Left ventricle myocardium inferior (tissue), 1 donor: ENCODE measurements around the gene FOXI1. TPM values are rescaled to one million over a fixed set of nuclear protein-coding genes. Genes with fewer than 3 reads are reported as not detected.

Source experiments
- DNase-seq: peaks from one replicate; pipeline ENCODE4 v3.0.0-alpha.2; 2020
- H3K27ac ChIP-seq: fragments of 200-600 bp; replicated peaks from 2 replicates; pipeline ENCODE4 v1.8.0; 2021
- H3K27me3 ChIP-seq: fragments of 200-600 bp; 2 replicates; pipeline ENCODE4 v1.8.0; 2021; ENCODE audit warnings: low read depth
- H3K36me3 ChIP-seq: fragments of 200-600 bp; 2 replicates; pipeline ENCODE4 v1.8.0; 2021
- H3K4me1 ChIP-seq: fragments of 200-600 bp; 2 replicates; pipeline ENCODE4 v1.8.0; 2021
- H3K4me3 ChIP-seq: fragments of 200-600 bp; 2 replicates; pipeline ENCODE4 v1.8.0; 2021; ENCODE audit warnings: mild to moderate bottlenecking, moderate library complexity
- H3K9me3 ChIP-seq: fragments of 200-600 bp; replicated peaks from 2 replicates; pipeline ENCODE4 v1.8.0; 2021
- CTCF ChIP-seq: fragments of 200-600 bp; IDR thresholded peaks from 2 replicates; pipeline ENCODE4 v1.8.0; 2021; ENCODE audit warnings: antibody characterized with exemption, mild to moderate bottlenecking, borderline replicate concordance
- intact Hi-C: fragments of 100-400 bp; cut with micrococcal nuclease; formaldehyde crosslinking; loops from one replicate; pipeline ENCODE4 v1.11.0; 2022
- total RNA-seq: library from RNA; stranded (reverse); fragmentation: NEBNext Ultra II Directional; extraction: Animal tissue kit (Norgen Biotek cat#: 25700); gene quantifications from one replicate; pipeline ENCODE4 v1.2.1, GENCODE V29; 2021
- donor health status: DM: no; HTN: yes; CAD: no; lungs with severe emphysema.

Gene FOXI1
- total RNA-seq, 1 donor from 2014 or later = not detected

GRCh38 chr5:170111088-170111785 lies 5.5 kb downstream of the FOXI1 start:
- H3K9me3 ChIP-seq = no peaks in the 10 kb centered on the region
- H3K27me3 ChIP-seq = no peaks in the 10 kb centered on the region
- no peak overlapping the region for H3K4me3 ChIP-seq
- no peak overlapping the region for H3K27ac ChIP-seq
- TF ChIP-seq CTCF = no peak
- DNase-seq = no peak
- H3K36me3 ChIP-seq = no peaks in the 10 kb centered on the region
- intact Hi-C loops = no loop called here
- H3K4me1 ChIP-seq = no peaks in the 10 kb centered on the region

- Histone ChIP-seq H3K9me3 (no peaks in the 10 kb centered on the region), H3K4me3 (no peak overlapping the region), H3K4me1 (no peaks in the 10 kb centered on the region), H3K36me3 (no peaks in the 10 kb centered on the region), H3K27ac (no peak overlapping the region), H3K27me3 (no peaks in the 10 kb centered on the region)
- no peak for TF ChIP-seq CTCF
- DNase-seq = no peak
- intact Hi-C loops = no loop called here
Observed at GRCh38 chr5:170112876-170113521, 7.3 kb downstream of the FOXI1 start.

GRCh38 chr5:170113522-170113900 lies 7.8 kb downstream of the FOXI1 start:
- Histone ChIP-seq H3K36me3 (no peaks in the 10 kb centered on the region), H3K27ac (no peak overlapping the region), H3K4me3 (no peak overlapping the region), H3K9me3 (no peaks in the 10 kb centered on the region), H3K4me1 (no peaks in the 10 kb centered on the region), H3K27me3 (no peaks in the 10 kb centered on the region)
- DNase-seq = no peak
- intact Hi-C loops = no loop called here
- TF ChIP-seq CTCF = no peak

- H3K27me3 ChIP-seq = no peaks in the 10 kb centered on the region
- no peaks in the 10 kb centered on the region for H3K36me3 ChIP-seq
- intact Hi-C loops = no loop called here
- no peak for DNase-seq
- TF ChIP-seq CTCF = no peak
- H3K9me3 ChIP-seq = no peaks in the 10 kb centered on the region
- no peak overlapping the region for H3K27ac ChIP-seq
- no peaks in the 10 kb centered on the region for H3K4me1 ChIP-seq
- H3K4me3 ChIP-seq = no peak overlapping the region
Observed at GRCh38 chr5:170114271-170114670, 8.6 kb downstream of the FOXI1 start.

- TF ChIP-seq CTCF = no peak
- Histone ChIP-seq H3K4me3 (no peak overlapping the region), H3K27ac (no peak overlapping the region), H3K9me3 (no peaks in the 10 kb centered on the region), H3K27me3 (no peaks in the 10 kb centered on the region), H3K4me1 (no peaks in the 10 kb centered on the region), H3K36me3 (no peaks in the 10 kb centered on the region)
- intact Hi-C loops = no loop called here
- no peak for DNase-seq
Observed at GRCh38 chr5:170115925-170116324, 10.2 kb downstream of the FOXI1 start.
